ENCODE measurements around the gene JARID2.

Gene JARID2

DNA sequence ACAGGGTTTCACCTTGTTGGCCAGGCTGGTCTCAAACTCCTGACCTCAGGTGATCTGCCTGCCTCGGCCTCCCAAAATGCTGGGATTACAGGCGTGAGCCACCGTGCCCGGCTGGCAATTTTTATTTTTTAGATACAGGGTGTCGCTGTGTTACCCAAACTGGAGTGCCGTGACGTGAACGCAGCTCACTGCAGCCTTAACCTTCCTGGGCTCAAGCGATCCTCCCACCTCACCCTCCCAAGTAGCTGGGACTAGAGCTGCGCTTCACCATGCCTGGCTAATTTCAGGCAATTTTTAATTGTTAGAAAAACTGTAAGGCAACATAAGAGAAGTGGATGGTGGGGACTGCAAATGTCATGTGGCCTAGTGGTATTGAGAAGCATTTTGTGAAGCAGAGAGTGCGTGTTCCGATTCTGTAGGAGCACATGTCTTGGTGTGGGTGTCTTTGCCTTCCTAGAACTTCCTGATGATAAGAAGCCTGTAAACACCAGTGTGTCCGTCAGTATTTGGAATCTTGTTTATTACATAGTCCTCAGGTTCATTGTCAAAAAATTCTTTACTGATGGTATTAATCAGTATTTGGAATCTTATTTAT lies 18.0 kb downstream of the JARID2 start:
- H3K27ac ChIP-seq, result no peak overlapping the region
- no peak for DNase-seq (ENCODE audit: low read depth, low spot score)

DNA sequence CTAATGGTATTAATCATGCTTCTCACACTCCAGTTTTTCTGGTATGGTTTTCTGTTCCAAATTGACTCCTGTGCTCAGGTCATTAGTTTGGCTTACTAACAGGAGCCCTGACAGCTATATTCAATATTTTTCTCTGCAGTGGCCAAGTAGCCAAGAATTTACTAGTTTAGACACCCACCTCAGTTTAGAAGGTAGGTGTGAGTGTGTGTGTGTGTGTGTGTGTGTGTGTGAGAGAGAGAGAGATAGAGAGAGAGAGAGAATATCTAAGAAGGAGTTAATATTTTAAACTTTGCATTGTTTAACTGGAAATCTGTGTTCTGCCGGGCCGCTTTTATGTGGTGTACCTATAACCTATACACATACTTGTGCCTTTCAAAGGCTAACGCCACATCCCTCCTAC lies 18.5 kb downstream of the JARID2 start:
- DNase-seq (ENCODE audit: low read depth, low spot score), result no peak
- H3K27ac ChIP-seq, result no peak overlapping the region

DNA sequence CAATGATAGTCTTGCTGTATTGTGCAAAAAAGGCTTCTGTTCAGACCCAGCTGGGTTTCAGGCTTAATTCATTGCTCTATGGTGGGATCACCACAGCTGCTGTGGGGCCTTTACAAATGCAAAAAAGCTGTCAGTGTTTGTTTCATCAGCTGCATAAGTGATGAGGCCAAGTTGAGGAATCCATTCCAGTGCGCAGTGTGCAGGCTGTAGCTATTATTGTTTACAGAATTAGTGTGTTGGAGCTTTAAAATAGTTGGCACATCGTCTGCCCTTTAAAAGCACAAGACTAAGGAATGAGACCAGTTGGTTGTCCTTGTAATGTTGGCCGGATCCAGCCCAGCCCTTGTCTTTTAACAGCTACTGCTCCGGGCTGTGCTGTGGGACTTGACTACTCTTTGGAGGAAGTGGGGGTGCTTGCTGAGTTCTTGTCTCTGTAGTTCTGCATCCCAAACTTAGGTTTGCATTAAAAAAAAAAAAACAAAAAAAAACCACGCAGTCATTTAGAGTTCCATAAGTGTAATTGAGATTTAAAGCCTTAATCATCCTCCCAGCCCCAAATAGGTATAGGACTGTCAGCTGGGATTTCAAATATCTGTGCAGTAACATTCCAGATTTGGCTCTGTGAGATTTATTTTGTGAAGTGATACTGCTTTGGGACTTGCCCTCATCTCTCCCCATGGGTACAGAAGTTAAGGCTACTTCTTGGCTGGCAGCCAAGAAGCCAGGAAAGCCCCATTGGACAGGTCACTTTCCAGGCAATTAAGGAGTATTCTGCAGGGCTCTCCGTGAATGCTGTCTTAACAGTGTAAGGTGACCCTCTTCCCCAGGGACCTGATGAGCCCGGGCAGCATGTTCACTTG lies 19.3 kb downstream of the JARID2 start:
- DNase-seq (ENCODE audit: low read depth, low spot score), result no peak
- no peak overlapping the region for H3K27ac ChIP-seq

DNA sequence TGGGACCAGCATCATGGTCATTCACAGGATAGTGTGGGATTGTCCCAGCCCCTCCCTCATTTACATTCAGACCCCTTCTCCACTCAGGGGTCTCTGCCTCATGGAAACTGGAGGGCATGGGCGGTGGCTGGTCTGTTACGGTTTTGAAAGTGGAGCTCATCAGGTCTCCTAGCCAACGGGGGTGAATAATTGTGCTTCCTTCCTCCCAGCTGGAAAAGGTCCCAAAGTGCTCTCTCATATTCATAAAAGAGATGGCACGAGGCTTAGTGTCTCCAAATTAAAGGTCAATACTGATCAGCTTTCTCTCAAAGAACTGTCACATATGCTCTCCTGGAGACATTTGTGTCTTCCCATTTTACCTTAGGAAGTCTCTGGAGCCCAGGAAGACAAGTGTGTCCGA lies 19.9 kb downstream of the JARID2 start:
- no peak overlapping the region for H3K27ac ChIP-seq
- no peak for DNase-seq (ENCODE audit: low read depth, low spot score)

DNA sequence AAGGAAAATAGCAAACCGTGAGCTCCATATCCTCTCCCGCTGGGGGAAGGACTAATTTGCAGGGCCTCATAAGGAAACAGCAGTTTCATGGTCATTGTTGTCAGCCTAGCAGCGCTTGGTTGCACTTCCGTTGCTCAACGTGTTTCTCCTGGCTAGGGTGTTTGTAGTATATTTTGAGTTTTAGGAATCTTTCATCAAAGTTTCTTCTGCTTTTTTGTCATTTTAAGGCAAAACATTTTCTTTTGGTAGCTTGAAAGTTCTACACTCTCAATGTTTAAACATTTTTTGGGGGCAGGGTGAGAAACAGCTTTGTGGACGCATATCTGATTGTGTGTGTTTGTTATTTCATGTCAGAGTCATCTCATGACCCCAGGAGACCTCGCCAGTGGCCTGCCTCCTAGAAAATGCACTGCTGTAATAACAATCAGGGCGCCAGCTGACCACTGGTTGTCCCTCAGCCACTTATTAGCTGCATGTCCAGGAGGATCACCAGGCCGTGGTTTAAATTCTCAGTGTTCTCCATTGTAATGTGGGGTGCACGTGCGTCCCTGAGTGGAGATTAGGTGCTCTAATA lies 20.6 kb downstream of the JARID2 start:
- no peak overlapping the region for H3K27ac ChIP-seq
- DNase-seq (ENCODE audit: low read depth, low spot score), result no peak

DNA sequence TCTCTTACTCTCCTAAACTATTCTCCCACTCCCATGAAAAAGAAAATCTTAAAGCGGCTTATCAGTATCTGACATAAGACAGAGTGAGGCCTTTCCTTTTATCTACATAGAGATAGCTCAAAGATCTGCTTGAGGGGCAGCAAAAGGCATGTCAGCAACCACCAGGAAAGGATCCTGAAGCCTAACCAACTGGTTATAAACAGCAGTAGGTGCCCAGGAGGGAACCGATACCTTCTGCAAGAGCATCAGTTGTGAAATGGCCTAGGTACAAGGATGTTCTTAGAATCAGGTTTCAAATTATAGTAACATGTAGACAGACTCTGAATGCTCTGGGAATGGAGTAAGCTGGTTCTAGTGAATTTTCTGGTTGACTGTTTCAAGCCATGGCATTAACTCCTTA lies 21.4 kb downstream of the JARID2 start:
- DNase-seq (ENCODE audit: low read depth, low spot score), result no peak
- H3K27ac ChIP-seq, result no peak overlapping the region

DNA sequence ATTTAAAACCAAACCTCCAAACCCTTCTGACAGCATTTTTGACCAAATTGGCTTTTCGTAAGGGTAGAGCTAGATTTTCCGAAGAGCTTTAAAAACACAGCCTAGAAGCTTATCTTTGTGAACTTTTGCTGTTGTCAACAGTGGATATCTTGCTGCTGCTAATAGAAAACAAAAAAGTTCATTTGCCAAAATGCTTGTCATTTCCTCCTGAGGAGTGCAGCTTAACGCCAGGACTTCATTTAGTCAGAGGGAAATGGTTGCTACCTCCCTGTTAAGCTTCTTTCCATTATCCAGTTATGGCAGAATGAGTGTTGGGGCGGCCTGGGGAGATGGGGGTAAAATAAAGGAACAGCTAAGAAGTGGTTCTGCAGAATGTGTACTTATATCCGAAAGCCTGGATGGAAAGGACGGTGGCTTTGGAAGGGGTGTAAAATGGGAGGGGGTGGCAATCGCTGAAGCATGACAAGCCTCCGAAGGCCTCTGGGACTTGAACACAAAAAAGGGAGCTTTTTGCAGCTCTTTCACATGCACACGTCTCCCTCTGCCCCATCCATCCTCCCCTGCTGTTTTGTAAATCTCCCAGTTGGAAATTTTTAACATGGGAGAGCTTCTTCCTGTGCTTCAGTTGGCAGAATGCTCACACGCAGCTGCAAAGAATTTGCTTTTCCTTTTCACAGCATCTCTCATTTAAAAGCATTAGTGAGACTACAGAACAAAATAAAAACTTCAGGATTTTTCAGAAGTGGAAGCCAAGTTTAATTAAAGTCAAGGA lies 22.5 kb downstream of the JARID2 start:
- no peak overlapping the region for H3K27ac ChIP-seq

DNA sequence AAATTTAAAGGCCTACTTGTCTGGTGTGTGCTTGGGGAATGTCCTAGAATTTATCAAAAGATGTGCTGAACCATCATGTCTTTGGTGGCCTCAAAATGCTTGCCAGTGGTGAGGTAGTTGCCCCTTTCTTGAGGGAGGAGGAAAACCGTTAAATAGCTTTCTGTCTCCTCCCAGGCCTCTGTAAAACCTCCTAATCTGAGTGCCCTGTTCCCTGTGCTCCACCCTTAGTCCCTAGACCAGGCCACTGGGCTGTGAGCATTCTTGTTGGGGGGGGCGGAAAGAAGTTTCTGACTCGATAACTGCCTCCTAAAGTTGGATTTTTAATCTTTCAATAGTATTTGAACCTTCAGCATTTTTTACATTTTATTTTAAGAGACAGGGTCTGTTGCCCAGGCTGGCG lies 23.1 kb downstream of the JARID2 start:
- no peak overlapping the region for H3K27ac ChIP-seq
- no peak for DNase-seq (ENCODE audit: low read depth, low spot score)

More for the DNA sequence above, 22.5 kb downstream of the JARID2 start:
- DNase-seq (ENCODE audit: low read depth, low spot score), result no peak

DNA sequence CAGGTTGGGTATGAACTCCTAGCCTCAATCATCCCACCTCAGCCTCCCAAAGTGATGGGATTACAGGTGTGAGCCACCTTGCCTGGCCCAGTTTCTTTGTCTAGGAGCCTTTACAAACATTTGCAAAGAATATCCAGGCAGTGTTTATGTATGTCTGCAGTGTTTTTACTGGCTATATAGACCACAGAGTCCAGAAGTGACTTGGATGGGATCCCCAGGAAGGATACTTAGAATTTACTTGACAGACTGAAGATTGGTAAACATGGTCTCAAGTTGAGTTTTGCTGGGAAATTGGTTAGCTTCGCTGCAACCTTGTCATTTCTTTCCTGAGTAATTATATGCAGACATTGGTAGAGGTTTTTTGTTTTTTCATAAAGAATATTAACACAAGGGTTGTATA lies 23.8 kb downstream of the JARID2 start:
- DNase-seq (ENCODE audit: low read depth, low spot score), result no peak
- no peak overlapping the region for H3K27ac ChIP-seq

DNA sequence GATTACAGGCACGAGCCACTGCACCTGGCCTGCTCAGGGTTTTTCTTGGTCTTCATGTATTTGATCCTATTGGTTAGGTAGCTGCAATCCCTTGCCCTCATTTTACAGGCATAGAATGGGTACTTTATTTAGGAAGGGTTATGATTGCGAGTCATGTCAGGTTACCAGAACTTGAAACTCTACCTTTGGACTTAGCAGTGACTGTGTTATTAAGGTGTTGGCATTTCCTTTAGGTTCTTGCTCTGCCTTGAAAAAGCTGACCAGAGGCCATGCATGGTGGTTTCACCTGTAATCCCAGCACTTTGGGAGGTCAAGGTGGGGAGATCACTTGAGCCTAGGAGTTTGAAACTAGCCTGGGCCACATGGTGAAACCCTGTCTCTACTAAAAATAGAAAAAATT lies 24.5 kb downstream of the JARID2 start:
- no peak overlapping the region for H3K27ac ChIP-seq
- no peak for DNase-seq (ENCODE audit: low read depth, low spot score)

DNA sequence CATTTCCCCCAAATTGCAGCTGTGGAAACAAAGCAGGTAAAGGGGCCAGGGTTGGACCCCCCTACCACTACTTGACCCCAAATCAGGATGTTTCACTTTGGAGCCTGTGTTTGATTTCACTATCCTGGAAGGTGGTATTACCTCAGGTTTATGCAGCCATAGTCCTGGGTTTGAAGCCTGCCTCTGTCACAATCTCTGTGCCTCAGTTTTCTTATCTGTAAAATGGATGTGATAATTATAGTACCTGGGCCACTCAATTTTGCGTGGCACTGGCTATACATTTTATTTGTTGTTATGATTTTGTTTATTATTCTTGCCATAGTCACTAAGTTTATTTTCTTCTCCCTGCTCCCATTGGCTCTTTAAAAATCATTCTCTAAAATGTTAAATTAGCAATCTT lies 26.7 kb downstream of the JARID2 start:
- H3K27ac ChIP-seq, result no peak overlapping the region
- no peak for DNase-seq (ENCODE audit: low read depth, low spot score)

DNA sequence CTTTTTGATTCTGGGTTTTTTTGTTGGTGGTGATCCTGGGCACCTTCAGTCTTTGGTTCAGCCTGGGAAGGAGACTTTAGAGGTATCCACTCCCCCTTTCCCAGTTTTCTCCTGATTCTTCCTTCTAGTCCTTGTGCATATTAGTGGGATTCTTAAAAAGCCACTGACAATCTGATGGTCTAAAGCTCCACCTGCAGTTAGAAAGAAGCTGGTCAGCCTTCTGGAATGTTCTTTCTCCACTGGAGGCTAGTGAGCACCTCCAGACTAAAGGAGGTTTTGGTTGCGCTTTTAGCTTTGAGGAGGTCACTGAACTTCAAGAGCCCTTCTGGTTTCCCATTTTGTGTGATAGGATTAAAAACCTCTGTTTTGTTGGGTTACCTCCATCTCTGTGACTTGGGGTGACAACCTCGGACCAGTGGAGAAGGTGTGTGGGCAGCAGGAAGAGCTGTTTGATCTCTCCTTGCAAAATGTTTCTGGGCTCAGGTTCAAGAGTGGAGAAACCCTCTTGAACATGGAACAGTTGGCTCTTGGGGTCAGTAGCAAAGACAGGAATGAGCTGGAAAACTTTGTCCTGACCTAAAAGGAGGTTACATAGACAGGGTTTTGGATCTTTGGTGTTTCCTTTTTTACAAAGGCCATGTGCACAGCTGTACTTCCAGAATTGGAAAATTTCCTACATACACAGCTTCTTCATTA lies 29.0 kb downstream of the JARID2 start:
- no peak for DNase-seq (ENCODE audit: low read depth, low spot score)
- no peak overlapping the region for H3K27ac ChIP-seq

DNA sequence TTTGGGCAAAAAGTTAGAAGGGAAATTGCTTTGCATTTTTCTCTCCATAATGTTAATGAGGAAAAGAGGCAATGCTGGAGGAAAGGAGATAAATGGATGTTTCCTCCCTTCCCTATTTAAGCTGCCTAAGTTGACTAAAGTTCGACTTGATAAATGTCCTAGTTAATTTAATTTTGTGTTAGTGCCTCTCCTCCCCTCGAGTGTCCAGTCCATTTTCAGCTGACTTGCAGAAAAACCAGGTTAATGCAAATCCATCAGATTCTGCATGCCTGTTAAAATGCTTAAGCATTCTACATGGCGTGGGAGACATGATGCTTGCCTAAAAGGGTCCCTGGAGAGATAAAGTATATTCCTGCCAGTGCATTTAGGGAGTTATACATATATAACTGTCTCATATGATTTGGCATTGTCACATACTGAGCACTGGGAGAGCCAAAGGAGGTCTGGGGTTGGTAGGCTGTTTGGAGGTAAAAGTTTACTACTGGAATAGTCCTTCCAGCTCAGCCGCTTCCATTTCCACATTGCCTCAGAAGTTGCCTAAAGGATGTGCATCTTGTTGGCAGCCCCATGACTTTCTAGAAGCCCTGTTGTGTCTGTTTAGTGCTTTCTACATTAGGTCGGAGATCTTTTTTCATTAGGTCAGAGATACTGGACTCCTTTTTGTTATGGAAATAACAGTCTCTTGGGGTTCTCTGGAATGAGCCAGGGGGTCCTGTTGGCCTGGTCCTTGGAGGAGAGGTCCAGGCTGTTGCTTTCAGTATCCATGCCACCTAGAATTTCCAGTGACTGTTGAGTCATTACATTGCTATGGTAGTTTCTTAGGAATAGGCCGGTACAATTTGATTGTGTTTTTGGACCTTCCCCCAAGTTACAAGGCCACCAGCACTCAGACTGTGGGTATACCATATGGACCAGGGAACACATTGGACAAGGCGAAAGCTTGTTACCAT lies 30.4 kb downstream of the JARID2 start:
- DNase-seq (ENCODE audit: low read depth, low spot score), result no peak
- H3K27ac ChIP-seq, result no peak overlapping the region

DNA sequence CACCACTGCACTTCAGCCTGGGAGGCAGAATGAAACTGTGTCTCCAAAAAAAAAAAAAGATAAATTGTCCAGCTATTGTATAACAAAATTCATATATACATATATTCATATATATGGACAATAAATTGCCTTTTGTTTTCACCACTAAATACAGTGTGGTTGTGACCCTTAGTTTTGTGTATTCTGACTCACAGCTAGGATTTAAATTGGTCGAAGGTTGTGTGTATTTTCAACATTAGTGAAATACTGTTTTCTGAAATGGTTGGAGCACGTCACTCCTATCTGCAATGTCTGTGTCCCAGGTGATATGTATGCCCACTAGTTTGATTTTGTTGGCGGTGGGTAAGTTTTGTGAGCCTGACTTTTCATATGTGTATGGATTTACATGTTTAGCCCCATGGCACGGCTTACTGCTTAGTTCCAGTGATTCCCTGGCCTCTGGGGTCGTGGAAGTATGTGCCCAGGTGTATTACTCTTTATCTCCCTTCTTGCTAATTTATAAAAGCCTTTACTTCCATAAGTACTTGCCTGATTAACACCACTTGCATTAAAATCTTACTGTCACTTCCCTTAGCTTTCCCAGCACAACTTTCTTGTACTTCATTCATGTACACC lies 33.3 kb downstream of the JARID2 start:
- H3K27ac ChIP-seq, result no peak overlapping the region
- DNase-seq (ENCODE audit: low read depth, low spot score), result no peak

DNA sequence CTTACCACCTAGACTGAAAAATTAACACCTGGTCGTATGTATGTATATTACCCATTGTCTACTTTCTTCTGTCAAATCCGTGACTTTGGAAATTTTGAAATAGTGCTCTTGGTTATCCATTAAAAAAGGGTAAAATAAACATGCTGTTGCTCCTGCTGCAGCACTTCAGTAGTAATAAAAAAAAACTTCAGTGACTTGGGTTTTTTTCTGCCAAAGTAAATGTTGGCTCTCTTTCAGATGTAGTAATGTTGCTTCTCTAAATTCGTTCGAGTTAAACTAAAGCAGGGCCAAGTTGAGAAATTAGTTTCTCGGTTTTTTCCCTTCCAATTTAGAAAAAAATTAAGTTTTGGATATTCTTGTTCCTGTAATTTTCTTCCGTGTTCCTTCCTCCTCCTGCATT lies 34.2 kb downstream of the JARID2 start:
- H3K27ac ChIP-seq, result no peak overlapping the region
- DNase-seq (ENCODE audit: low read depth, low spot score), result no peak

DNA sequence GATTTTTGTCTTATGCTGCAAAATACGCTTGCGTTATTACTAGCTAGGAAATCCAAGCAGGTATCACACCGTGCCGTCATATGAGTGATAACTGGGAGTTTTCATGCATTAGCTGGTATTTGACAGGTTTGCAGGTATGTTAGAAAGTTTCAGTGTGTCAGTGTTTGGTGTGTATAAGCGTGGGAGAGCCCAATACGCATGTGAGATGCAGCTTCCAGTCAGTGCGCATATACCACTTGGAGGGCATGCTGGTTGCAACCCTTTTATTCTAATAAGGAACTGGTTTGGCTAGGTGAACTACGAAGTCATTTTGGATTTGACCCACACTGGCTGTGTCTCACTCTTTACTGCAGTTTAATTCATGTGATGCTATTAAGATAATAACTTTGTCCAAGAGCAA lies 35.1 kb downstream of the JARID2 start:
- H3K27ac ChIP-seq, result no peak overlapping the region
- DNase-seq (ENCODE audit: low read depth, low spot score), result no peak

DNA sequence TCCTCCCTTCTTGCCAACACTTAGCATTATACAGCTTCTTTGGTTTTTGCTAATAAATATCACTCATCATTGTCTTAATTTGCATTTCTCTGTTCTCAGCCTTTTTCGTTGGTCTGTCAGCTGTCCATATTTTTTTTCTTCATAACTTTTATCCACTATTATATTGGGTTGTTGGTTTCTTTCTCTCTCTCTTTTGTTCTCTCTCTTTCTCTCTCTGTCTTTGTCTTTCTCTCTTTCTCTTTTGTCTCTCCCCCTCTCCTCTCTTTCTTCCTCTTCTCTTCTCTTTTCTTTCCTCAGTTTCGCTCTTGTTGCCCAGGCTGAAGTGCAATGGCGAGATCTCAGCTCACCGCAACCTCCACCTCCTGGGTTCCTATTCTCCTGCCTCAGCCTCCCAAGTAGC lies 36.5 kb downstream of the JARID2 start:
- no peak overlapping the region for H3K27ac ChIP-seq

DNA sequence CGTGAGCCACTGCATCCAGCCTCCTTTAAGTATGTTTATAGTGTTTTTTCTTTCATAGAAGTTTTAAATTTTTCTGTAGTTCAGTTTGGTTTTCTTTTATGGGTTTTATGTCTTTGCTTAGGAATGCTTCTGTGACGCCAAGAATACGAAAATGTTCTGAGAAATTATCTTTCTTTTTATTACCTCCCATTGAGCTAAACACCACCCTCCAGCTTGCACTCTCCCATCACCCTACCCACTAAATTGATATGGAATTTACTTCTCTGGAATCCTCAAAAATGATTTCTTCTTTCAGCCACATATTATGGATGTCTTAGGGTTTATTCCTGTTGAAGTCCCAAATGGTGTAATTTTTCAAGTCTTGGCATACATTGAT lies 38.1 kb downstream of the JARID2 start:
- DNase-seq (ENCODE audit: low read depth, low spot score), result no peak
- H3K27ac ChIP-seq, result peak overlapping the region; percentile 54

More for the DNA sequence above, 36.5 kb downstream of the JARID2 start:
- DNase-seq (ENCODE audit: low read depth, low spot score), result no peak

DNA sequence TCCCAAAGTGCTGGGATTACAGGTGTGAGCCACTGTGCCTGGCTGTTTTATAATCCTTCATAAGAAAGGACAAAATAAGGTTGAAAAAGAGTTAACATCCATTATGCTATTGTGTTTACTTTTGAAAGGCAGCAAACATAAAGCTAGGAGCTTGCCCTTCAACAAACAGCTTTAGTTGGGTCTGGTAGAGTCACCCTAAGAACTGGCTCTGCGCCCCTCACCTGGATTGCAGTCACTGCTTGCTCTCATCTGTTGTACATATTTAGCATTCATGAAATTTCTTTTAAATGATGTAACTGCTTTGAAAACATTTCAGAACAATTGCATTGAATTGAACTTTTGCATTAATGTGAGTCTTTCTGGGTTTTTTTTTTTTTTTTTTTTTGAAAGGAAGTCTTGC lies 38.9 kb downstream of the JARID2 start:
- H3K27ac ChIP-seq, result peak overlapping the region; percentile 54
- DNase-seq (ENCODE audit: low read depth, low spot score), result no peak
